Measurements from ENCODE around the gene DEK.

DEK gene

GRCh38 chr6:18265787-18266522 lies 1.6 kb upstream of the DEK start:
- DNase-seq, result no peak

- no peak for DNase-seq
Measured at GRCh38 chr6:18264923-18265377, 620 bp upstream of the DEK start.

- peak; percentile 14 for DNase-seq
Measured at GRCh38 chr6:18263418-18264218, 712 bp downstream of the DEK start.

GRCh38 chr6:18262702-18263417 lies 1.5 kb downstream of the DEK start:
- no peak for DNase-seq

- DNase-seq, result no peak
Measured at GRCh38 chr6:18261877-18262276, 2.5 kb downstream of the DEK start.

GRCh38 chr6:18260448-18261106 lies 3.8 kb downstream of the DEK start:
- DNase-seq, result no peak

GRCh38 chr6:18259675-18260447 lies 4.5 kb downstream of the DEK start:
- no peak for DNase-seq

- DNase-seq, result no peak
Measured at GRCh38 chr6:18254793-18255192, 9.5 kb downstream of the DEK start.

GRCh38 chr6:18253635-18254034 lies 10.7 kb downstream of the DEK start:
- DNase-seq, result no peak

GRCh38 chr6:18249271-18249670 lies 15.1 kb downstream of the DEK start:
- DNase-seq, result no peak

GRCh38 chr6:18248698-18249097 lies 15.6 kb downstream of the DEK start:
- DNase-seq, result no peak

GRCh38 chr6:18247002-18247401 lies 17.3 kb downstream of the DEK start:
- DNase-seq, result no peak

GRCh38 chr6:18246205-18246604 lies 18.1 kb downstream of the DEK start:
- DNase-seq, result no peak

- no peak for DNase-seq
Measured at GRCh38 chr6:18245642-18246041, 18.7 kb downstream of the DEK start.

- no peak for DNase-seq
Measured at GRCh38 chr6:18245079-18245478, 19.3 kb downstream of the DEK start.

GRCh38 chr6:18244251-18244650 lies 20.1 kb downstream of the DEK start:
- DNase-seq, result no peak

GRCh38 chr6:18243302-18243893 lies 20.9 kb downstream of the DEK start:
- DNase-seq, result no peak

GRCh38 chr6:18242062-18242851 lies 22.1 kb downstream of the DEK start:
- DNase-seq, result no peak

- no peak for DNase-seq
Measured at GRCh38 chr6:18241208-18242038, 22.9 kb downstream of the DEK start.

GRCh38 chr6:18240230-18240629 lies 24.1 kb downstream of the DEK start:
- DNase-seq, result no peak

Measured in activated effector memory CD4-positive, alpha-beta T cell treated with Interleukin-2 at 50 U/mL for 16 hours (primary cell).